GM18868 (cell line): Measurements from ENCODE around the gene FGF23.

Source experiments
- ATAC-seq: cut with Tn5 transposase; IDR thresholded peaks from one replicate; pipeline ENCODE4 v1.9.1; 2021; ENCODE audit warnings: mild to moderate bottlenecking, moderate library complexity; ENCODE audit not compliant: unreplicated experiment

The FGF23 gene

DNA sequence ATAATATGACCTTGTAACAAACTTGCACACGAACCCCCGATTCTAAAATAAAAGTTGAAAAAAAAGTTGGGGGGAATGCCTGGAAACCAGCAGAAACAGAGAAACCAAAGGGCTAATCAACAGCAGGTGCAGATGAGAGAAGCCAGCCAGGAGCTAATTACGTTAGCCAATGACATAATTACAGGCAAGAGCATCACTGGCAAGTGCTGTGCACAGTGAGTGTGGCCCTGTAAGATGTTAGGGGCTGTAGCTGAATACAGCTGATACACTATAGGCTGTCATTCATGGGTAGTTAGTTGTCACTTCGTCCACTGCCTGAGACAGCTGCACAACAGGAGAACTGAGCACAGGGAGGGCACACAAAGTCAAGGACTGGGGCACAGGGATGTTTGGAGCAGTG is 7.3 kb upstream of the FGF23 start:
- no peak for ATAC-seq

DNA sequence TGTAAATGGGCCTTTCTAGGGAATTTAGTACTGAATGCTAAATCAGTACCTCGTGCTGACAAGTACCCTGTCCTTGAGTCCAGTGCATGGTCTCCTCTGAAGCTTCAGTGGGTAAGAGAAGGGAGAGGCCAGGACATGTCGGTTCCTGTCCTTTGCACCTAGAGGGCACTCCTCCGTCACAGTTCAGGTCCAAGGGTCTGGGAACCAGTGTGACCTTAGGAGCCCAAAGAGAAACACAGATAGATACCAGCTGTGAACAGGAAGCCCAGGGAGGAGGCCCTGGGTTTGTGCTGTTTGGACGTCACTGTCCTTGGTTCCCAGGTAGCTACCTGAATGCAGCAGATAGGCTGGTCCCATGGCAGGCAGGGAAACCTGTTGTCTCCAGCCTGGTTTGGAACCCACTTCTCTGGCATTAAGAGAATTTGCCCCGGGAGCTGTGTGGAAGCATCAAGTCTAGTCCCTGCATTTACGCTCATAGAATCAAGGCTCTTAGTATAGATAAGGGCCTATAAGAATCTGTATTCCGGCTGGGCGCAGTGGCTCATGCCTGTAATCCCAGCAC is 3.9 kb upstream of the FGF23 start:
- ATAC-seq = no peak

DNA sequence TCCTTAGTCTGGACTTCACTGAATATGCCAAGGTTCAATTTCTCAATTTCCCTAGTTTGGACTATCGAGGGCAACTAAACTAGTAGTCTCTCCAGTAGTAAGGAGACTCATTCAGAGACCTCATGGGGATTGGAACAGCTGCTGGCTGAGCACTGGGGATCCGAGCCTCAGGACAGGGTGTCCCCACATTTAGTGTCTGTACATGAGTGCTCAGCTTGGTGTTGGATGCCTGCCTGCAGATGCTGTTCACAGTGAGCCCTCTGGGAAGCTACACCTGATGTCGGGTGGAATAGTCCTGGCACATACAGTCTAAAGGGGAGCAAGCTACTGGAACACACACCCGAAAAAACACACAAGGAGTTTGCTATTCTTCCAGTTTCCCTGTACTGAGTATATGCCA is 820 bp upstream of the FGF23 start:
- ATAC-seq = no peak

DNA sequence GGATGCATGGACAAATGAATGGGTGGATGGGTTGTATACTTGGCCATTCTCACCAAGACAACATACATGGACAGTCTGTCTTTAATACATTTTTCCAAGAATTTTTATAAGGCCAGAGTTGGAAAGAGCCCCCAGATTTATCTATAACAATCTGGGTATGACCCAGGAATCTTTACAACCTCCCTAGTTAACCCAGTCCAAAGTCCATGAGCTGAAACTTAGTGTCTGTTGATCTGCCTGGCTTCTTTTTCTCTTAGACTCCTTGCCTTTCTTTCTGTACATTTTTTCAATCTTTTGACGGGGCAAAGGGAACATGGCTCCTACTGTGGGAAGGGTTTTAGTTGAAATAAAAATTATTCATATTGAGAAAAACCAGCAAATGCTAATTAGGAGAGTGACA is 740 bp downstream of the FGF23 start:
- no peak for ATAC-seq

DNA sequence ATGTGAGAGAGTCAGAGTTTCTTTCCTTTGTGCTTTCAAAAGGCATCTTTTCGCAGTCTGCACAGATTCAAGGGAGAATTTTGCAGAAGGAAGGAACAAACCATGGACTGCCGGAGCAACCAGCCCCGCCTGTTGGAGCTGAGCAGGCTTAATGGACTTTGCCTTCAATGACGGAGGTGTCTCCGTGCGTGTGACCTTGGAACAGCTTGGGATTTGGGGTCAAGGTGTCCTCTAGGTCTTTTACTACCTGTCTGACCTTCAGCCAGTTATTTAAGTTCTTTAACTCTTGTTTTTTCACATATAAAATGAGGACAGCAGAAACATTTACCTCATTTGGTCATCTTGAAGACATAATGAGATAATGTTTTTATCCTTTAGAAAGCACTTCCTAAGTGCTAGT is 4.1 kb downstream of the FGF23 start:
- ATAC-seq = no peak

DNA sequence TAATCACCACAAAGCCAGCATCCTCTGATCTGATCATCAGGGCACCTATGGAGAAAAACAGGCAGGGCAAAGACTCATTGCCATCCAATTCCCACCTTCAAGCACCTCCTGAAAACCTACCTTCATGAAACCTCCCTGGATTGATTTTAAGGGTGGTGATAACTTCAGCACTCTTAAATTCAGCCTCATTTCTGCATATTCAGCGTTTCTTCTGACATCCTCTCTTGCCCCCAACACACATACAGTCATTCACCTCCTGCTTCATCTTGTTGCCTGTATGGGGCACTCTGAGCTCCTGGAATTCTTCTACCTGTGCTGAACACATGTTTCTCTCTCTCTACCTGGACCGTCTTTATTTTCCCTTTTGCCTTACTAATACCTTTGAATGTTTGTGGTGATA is 6.9 kb downstream of the FGF23 start:
- no peak for ATAC-seq

DNA sequence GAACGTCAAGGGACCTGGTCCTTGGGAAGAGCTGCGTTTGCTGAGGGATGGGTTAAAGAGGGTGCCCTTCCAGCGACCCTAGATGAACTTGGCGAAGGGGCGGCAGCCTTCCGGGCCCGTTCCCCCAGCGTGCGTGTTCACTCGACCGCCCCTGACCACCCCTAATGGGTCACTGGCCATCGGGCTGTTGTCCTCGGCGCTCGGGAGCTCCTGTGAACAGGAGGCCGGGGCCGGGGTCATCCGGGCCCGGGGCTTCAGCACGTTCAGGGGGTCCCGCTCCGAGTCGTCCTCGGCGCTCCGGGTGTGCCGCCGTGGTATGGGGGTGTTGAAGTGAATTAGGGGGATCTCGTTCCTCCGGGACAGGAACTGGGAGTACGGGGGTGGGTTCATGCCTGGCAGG is 9.2 kb downstream of the FGF23 start:
- ATAC-seq = no peak

DNA sequence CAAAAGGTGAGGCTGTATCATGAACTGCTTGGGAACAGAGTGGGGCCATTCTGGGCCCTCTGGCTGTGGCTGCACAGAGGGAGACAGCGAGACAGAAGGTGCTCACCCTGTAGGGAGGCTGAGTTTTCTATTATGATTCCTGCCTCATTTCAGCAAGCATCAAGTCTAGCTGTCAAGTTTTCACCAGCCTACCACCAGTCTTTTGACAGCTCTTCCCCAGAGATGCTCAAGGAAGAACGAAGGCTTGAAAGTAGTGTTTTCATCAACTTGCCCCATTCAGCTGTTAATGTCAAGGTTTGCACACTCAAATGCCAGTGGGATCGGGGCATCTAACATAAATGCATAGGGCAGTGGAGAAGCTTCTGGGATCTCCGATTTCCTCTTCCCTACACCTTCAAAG is 10.0 kb downstream of the FGF23 start:
- no peak for ATAC-seq

DNA sequence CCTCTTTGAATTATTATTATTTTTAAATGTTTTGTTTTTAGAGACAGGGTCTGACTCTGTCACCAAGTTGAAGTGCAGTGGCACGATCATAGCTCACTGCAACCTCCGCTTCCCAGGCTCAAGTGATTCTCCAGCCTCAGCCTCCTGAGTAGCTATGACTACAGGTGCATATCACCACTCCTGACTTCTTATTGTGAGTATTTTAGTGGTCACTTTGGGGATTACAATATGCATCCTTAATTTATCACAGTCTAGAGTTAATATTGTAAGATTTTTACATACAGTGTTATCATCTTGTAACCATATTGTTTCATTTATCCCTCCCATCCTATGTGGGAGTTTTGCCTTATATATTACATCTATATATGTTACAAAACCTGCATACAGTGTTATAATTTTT is 13.4 kb downstream of the FGF23 start:
- no peak for ATAC-seq

DNA sequence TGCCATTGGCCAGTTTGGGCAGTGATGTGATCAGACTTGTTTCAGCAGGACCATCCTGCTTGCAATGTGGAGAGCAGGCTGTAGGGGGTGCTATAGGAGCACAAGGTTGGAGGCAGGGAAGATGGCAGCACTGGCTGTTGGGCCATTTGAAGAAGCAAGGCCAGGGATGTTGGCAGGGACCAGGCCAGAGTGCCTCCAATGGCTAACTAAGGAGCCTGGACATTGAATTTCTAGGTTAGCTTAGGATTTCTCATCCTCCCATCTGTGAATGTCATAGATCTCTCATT is 23.5 kb downstream of the FGF23 start:
- no peak for ATAC-seq

DNA sequence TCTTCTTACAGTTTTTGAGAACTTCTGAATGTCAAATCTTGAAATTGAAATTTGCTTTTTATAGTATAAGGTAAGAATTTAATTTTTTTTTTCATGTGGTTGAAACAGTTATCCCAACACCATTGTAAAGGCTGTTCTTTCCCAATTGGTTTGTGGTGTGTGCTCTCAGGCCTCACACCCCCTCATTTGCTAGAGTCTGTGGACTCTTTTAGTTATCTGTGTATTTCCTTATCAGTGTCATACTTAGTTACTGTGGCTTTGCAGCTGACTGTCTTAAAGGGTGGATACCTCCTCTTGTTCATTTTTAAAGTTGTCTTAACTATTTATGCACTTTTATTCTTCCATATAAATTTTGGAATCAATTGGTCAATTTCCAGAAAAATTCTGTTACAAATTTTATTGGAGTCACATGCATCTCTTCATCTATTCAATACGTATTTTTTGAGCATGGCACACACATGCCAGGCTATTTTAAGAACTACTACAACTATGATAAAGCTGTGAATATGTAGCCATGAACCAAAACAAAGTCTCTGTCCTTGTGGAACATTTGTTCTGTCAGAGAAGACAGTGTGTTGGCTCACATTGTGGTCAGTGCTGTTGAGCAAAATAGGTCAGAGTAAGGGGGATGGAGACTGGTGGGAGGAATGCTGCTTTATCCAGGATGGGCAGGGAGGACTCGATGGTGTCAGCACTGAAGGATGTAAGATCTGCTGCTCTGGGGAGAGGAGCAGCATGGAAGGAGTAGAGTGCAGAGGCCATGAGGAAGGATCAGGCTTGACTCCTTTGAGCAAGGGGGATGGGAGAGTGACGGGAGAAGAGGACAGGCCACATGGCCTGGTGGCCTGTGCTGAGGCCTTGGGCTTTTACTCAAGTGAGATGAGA is 24.1 kb downstream of the FGF23 start:
- no peak for ATAC-seq

DNA sequence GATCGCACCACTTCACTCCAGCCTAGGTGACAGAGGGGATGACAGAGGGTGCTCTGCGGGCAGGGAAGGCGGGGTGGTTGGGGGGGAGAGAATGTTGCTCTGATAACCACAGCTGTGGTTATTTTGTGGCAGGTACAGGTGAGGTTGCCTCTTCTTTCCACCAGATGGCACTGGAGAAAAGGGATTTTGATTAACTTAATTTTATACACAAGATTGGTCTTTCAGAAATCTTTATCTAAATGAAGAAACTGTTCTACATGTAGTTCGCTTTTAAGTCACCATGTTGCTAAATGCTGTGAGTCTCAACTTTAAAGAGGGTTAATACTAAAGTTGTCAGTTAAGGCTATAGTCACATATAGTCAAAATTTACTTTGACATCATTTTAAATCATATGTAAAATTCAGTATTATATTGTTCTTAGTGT is 25.7 kb downstream of the FGF23 start:
- ATAC-seq = no peak

DNA sequence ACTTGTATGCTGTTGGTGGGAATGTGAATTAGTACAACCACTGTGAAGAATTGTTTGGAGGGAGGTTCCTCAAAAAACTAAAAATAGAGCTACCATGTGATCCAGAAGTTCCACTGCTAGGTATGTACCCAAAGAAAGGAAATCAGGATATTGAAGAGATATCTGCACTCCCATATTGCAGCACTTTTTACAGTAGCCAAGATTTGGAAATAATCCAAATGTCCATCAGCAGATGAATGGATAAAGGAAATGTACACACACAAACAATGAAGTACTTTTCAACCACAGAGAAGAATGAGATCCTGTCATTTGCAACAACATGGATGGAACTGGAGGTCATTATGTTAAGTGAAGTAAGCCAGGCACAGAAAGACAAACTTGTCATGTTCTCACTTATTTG is 32.6 kb downstream of the FGF23 start:
- no peak for ATAC-seq

DNA sequence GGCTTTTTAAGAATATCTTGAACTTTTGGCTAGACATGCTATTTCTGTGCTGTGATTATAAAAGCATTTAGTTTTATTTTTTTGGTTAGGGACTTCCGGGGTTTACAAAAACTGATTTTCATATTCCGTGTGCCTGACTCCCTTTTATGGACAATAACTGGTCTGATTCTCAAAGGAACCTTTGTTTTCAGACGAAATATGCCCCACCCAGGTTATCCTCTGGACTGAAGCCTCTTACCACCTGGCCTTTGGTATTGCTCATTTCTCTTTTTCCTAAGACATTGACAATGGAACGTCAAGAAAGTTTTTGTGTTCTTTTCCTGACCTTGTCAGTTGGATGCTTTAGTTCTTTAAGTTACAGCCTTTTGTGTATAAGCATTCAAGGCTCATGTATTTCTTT is 47.7 kb downstream of the FGF23 start:
- no peak for ATAC-seq

DNA sequence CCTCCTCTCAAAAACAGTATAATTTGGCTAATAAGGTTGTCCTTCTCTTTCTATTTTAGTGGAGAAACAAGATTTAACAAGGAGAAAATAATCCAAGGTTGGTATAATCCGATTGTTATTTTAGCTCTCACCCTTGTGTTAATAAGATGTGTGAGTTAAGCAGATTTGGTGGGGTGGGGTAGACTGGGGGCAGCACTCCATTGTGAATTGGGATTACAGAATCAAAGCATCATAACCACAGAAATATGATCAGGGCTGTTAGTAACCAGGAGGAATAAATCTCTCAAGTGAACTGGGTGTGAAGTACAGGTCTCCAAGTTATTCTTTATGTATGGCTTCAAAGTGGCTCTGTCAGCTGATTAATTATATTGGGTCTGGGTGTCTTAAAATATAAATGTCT is 48.3 kb downstream of the FGF23 start:
- ATAC-seq = no peak

DNA sequence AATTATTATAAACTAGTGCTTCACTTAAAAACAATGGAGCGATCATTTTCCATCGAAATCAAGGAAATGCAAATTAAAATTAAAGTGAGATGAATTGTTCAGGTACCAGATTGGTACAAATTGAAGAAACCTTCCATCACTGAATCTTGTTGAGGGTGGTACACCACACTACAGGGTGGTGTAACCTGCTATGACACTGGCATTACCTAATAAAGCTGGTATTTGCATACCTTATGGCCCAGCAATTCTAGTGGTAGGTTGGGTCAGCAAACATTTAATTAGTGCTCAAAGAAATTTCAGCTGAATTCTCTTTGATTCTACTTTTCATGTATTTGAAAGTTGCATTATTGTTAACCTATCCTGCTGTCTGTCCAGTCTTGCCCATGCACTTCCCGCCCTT is 49.3 kb downstream of the FGF23 start:
- ATAC-seq = no peak

DNA sequence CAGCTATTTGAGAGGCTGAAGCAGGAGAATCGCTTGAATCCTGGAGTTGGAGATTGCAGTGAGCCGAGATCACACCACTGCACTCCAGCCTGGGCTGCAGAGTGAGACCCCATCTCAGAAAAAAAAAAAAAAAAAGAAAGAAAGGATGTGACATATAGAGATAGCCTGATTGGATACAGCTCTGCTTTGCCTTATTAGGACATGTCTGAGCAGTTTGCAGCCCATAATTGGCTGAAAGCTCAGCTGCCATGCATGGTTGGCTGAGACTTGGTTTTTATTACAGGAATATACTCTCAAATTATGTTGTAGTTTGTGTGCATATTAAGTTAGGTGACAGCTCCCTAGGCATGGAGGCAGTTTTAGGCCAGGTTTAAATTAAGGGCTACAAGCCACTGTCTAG is 52.2 kb downstream of the FGF23 start:
- ATAC-seq = no peak

DNA sequence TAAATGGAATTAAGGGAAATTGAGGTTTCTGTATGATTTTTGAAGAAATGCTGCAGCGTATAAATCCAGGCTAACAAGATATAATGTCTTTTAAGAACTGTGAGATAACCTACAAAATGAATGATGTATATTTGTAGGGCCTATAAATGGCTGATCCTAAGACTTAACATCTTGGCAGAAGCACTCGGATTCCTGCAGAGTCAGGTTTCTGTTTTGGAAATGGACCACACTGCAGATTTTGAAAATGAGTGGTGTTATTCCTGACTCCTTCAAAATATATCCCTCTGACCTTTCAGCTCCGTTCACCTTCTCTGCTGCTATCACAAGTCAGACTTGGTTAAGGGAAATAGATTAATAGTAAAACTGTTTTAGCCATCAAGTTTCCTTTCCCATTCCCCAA is 53.5 kb downstream of the FGF23 start:
- no peak for ATAC-seq

DNA sequence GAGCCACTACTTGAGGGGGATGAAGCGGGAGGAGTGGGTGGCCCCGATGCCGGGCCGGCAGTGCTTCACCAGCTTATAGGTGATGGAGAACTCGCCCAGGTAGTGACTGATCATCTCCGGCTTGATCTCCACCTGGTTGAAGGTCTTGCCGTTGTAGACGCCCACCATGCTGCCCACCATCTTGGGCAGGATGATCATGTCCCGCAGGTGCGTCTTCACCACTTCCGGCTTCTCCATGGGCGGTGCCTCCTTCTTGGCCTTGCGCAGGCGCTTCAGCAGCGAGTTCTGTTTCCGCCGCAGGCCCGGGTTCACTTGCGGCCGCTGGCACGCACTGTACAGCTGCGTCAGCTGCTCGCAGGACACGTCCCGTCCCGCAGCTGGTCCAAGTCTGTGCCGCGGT is 55.1 kb downstream of the FGF23 start:
- ATAC-seq = no peak

DNA sequence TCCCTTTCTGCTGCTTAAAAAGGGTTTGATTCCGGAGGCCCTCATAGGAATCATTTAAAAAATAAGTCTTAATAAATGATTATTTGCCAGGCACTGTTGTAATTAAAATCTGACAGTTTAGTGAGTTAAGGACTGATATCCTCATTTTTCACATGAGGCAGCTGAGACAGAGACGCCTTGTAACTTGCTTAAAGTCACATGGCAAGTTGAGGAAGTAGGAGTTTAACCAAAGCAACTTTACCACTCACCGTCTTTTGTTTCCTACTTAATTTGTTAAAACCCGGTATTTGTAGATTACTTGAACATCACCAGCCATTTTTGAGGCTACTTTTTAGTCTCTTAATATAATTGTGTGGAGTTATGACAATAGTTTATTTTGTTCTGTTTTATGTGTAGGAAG is 56.1 kb downstream of the FGF23 start:
- no peak for ATAC-seq

DNA sequence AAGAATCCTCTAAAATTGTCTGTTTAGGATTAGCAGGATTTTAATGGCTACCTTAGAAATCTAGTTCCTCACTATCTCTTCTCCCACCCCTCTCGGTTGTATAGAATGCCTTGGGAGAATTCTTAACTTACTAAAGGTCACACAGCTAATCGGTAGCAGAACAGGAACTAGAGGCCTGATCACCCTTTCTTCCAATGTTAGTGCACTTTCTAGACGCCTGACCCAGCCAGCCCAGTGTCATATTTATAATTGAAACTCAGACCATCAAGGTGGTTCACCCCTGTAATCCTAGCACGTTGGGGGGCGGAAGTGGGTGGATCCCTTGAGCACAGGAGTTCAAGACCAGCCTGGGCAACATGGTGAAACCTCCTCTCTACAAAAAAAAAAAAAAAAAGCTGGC is 56.8 kb downstream of the FGF23 start:
- ATAC-seq = no peak

DNA sequence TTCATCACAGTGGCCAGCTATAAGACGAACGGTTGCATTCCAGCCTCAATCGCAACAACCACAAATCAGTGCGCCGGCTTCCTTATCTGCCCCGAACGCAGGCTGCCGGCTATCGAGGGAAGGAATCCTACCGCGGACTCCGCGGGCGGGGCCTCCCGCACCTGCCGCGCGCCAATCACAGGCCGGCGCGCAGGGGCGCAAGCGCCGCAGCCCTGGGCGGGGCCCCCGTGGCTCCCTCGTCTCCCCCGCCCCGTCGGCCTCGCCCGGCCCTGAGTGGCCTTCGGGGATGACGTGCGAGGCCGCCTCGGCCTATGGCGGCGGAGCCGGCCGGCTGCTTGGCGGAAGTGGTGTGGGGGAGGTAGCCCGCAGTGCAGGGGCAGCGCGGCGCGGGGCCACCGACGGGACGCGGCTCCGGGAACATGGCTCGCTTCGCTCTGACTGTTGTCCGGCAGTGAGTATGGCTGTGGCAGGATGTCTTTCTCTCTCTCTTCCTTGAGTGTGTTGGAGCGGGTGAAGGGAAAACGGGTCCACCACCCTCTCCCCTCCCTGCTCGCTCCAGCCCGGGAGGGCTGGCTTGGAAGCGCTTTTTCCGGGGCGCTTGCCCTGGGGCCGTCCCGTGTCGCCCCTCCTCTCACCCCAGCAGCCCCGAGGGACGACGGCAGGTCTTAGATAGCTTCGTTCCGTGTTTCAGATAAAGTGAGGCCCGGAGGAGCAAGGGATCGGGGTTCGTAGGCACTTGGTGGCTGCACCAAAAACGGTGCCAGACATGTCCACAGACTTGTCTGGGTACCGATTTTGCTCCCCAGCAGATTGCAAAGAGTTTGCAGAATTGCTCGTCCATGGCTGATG is 58.4 kb downstream of the FGF23 start, which contains the start of gene TIGAR:
Gene TIGAR, plus strand, starts transcription at position 361 of the 849 bp plus-strand sequence. Its CDS starts 59 bp downstream, at position 420.
- ATAC-seq = peak; percentile 95
